Omental fat pad (tissue), 4 donors: ENCODE results near the gene ZC3H12D. TPM values are rescaled to one million over a fixed set of nuclear protein-coding genes. Genes with fewer than 3 reads are reported as not detected.

ENCODE experiments used
- ATAC-seq: fragments of 150-250 bp; one replicate; pipeline ENCODE4 v1.9.1; 2016; ENCODE audit warnings: mild to moderate bottlenecking, moderate library complexity; ENCODE audit not compliant: low FRiP score
- DNase-seq: peaks from one replicate; pipeline ENCODE4 v3.0.0-alpha.2; 2019; ENCODE audit warnings: low spot score
- CTCF ChIP-seq, 3 donors: fragments of 450-650 bp; IDR thresholded peaks; one replicate each; pipeline ENCODE4 v1.5.1; 2016 to 2017; ENCODE audit warnings: antibody characterized with exemption in 3 of 3, mild to moderate bottlenecking in 3 of 3, moderate library complexity in 2 of 3
- total RNA-seq, 4 donors: library from RNA; depleted of rRNA; stranded (reverse); fragments of >200 nt; gene quantifications; one replicate each; pipeline ENCODE4 v1.1.0, GENCODE V29; 2016

ZC3H12D gene
- total RNA-seq, 4 donors from 2014 or later: 2.0 to 8.9 (median 2.2) TPM

- DNase-seq (no peak), ATAC-seq (no peak)
- no peak for TF ChIP-seq CTCF (IDR thresholded peaks at IDR 0.05)
These were observed 9.0 kb upstream of the ZC3H12D start for GRCh38 chr6:149493761-149494320.

- DNase-seq (no peak), ATAC-seq (no peak)
- TF ChIP-seq CTCF (IDR thresholded peaks at IDR 0.05): no peak
These were observed 8.1 kb upstream of the ZC3H12D start for GRCh38 chr6:149492798-149493343.

GRCh38 chr6:149489967-149490366 is 5.2 kb upstream of the ZC3H12D start:
- TF ChIP-seq CTCF (IDR thresholded peaks at IDR 0.05): no peak
- DNase-seq: no peak
- no peak for ATAC-seq

GRCh38 chr6:149488815-149489214 is 4.0 kb upstream of the ZC3H12D start:
- DNase-seq: no peak
- no peak for TF ChIP-seq CTCF (IDR thresholded peaks at IDR 0.05)
- no peak for ATAC-seq

GRCh38 chr6:149487316-149487715 is 2.5 kb upstream of the ZC3H12D start:
- DNase-seq (no peak), ATAC-seq (no peak)
- no peak for TF ChIP-seq CTCF (IDR thresholded peaks at IDR 0.05)

- TF ChIP-seq CTCF (IDR thresholded peaks at IDR 0.05): no peak
- DNase-seq (no peak), ATAC-seq (no peak)
These were observed 762 bp downstream of the ZC3H12D start for GRCh38 chr6:149483849-149484655.

- ATAC-seq (no peak), DNase-seq (no peak)
- no peak for TF ChIP-seq CTCF (IDR thresholded peaks at IDR 0.05)
These were observed 1.5 kb downstream of the ZC3H12D start for GRCh38 chr6:149483334-149483725.
